AG04449 (cell line): Measurements from ENCODE around the gene DUSP9.
A peak's percentile ranks its signal among the peaks of the same experiment; 100 is the strongest.

Source experiments
- CTCF ChIA-PET: fragments of 350-600 bp; formaldehyde crosslinking; extraction: SDS; loops from one replicate; lab custom pipeline; 2021; ENCODE audit warnings: antibody characterized with exemption; lab: Yijun Ruan, JAX
- POLR2A ChIA-PET: fragments of 400-600, 350-600 bp; formaldehyde crosslinking; extraction: SDS; loops from one replicate; lab custom pipeline; 2020; ENCODE audit warnings: antibody characterized with exemption, inconsistent platforms; lab: Yijun Ruan, JAX
- DNase-seq: peaks from one replicate; pipeline ENCODE4 v3.0.0-alpha.2; 2010; ENCODE audit warnings: low read depth, low spot score
- H3K4me3 ChIP-seq: 2 replicates; pipeline ENCODE4 v1.5.1; 2011; ENCODE audit warnings: low read depth, mild to moderate bottlenecking, control low read depth, low read length
- CTCF ChIP-seq: IDR thresholded peaks from one replicate; pipeline ENCODE4 v1.5.1; 2011; ENCODE audit warnings: mild to moderate bottlenecking, moderate library complexity, low read length, control low read depth, inconsistent platforms; ENCODE audit not compliant: insufficient read depth; ENCODE audit errors: missing control alignments

Gene DUSP9

GRCh38 chrX:153646620-153647373 is at the start of gene DUSP9:
DUSP9 (plus strand) TSS chrX:153647203; CDS start chrX:153647954, 751 bp downstream.
- CTCF ChIA-PET: interaction anchor here (0.7 to 1.2 kb wide), 4 partner anchors 11 to 92 kb away, joined by 3 to 5 read pairs (median 4); no protein-coding TSS in a partner anchor

GRCh38 chrX:153598541-153599191 is 48.3 kb upstream of the DUSP9 start, which contains the start of gene CCNQ:
CCNQ (minus strand) TSS chrX:153599139; CDS start chrX:153599073, 66 bp downstream.
- ChIA-PET CTCF (interaction anchor here (1.4 to 3.4 kb wide), 3 partner anchors 11 to 70 kb away, joined by 3 to 37 read pairs (median 8); no protein-coding TSS in a partner anchor), POLR2A (no interaction called here)
- DNase-seq: no peak
- TF ChIP-seq CTCF: no peak
- peak within 1 kb of the TSS; percentile 69 for H3K4me3 ChIP-seq

More at GRCh38 chrX:153646620-153647373, at the start of gene DUSP9:
- DNase-seq: no peak
- no peak for TF ChIP-seq CTCF
- H3K4me3 ChIP-seq: no peak within 1 kb of the TSS
- POLR2A ChIA-PET: no interaction called here

- ChIA-PET POLR2A (interaction anchor here (0.6 kb wide), 1 partner anchor 109 kb away, joined by 3 read pairs; no protein-coding TSS in a partner anchor), CTCF (interaction anchor here (1.4 to 3.4 kb wide), 3 partner anchors 11 to 70 kb away, joined by 3 to 37 read pairs (median 8); no protein-coding TSS in a partner anchor)
- TF ChIP-seq CTCF: no peak
Measured at GRCh38 chrX:153599192-153600031, 47.6 kb upstream of the DUSP9 start.

GRCh38 chrX:153600032-153600373 is 47.0 kb upstream of the DUSP9 start:
- no peak for DNase-seq
- CTCF ChIA-PET: interaction anchor here (1.6 to 3.4 kb wide), 2 partner anchors 10 to 67 kb away, joined by 8 to 37 read pairs; no protein-coding TSS in a partner anchor
- TF ChIP-seq CTCF: no peak
- POLR2A ChIA-PET: no interaction called here
- peak overlapping the region; percentile 66 for H3K4me3 ChIP-seq

More at GRCh38 chrX:153599192-153600031, 47.6 kb upstream of the DUSP9 start:
- peak; percentile 9 for DNase-seq
- peak overlapping the region; percentile 66 for H3K4me3 ChIP-seq

GRCh38 chrX:153600921-153601320 is 46.1 kb upstream of the DUSP9 start:
- POLR2A ChIA-PET: no interaction called here
- DNase-seq: no peak
- TF ChIP-seq CTCF: no peak
- CTCF ChIA-PET: interaction anchor here (1.6 to 3.4 kb wide), 2 partner anchors 9 to 66 kb away, joined by 8 to 37 read pairs; no protein-coding TSS in a partner anchor
- H3K4me3 ChIP-seq: no peak overlapping the region
